ENCODE data around the gene ARMC10. TPM values are rescaled to one million over a fixed set of nuclear protein-coding genes. Genes with fewer than 3 reads are reported as not detected.

ARMC10 gene
- total and polyA plus RNA-seq, 9 of the 15 experiments (the other 6 are each of a cell fraction or from before 2014, with no cell fraction given) = 17.0 to 113 (median 72.6) TPM

DNA sequence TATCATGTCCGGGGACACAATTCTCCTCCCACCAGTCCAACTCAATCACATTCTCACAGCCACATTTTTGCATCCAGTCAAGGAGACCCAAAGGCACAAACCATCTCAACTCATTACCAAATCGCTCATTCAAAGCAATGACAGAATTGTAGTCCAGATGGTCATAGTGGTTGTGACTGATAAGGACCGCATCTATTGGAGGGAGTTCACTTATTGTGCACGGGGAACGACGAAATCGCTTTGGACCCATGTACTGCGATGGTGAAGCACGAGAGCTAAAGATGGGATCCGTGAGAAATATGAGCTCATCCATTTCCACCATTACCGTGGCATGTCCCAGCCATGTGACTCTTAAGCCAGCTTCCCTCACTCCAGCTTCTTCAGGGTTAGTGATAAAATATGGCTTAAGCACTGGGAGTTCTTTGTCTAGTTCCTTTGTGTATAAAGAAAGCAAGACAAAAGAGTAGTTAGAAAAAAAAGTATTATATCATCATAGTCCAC is 44.9 kb downstream of the ARMC10 start (continued):
- TF ChIP-seq ZNF311 (CRISPR knock-in tag; IDR thresholded peaks at IDR 0.05) = no peak
- no peak for TF ChIP-seq RFX5 (IDR thresholded peaks at IDR 0.05; ENCODE audit: low read depth, low read length)
- TF ChIP-seq, protein P1, sequence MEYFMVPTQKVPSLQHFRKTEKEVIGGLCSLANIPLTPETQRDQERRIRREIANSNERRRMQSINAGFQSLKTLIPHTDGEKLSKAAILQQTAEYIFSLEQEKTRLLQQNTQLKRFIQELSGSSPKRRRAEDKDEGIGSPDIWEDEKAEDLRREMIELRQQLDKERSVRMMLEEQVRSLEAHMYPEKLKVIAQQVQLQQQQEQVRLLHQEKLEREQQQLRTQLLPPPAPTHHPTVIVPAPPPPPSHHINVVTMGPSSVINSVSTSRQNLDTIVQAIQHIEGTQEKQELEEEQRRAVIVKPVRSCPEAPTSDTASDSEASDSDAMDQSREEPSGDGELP (CRISPR knock-in tag; IDR thresholded peaks at IDR 0.05; ENCODE audit: borderline replicate concordance) = peak; percentile 79
- no peak for TF ChIP-seq JUNB (CRISPR knock-in tag; conservative IDR thresholded peaks at IDR 0.05)
- TF ChIP-seq, protein P2, sequence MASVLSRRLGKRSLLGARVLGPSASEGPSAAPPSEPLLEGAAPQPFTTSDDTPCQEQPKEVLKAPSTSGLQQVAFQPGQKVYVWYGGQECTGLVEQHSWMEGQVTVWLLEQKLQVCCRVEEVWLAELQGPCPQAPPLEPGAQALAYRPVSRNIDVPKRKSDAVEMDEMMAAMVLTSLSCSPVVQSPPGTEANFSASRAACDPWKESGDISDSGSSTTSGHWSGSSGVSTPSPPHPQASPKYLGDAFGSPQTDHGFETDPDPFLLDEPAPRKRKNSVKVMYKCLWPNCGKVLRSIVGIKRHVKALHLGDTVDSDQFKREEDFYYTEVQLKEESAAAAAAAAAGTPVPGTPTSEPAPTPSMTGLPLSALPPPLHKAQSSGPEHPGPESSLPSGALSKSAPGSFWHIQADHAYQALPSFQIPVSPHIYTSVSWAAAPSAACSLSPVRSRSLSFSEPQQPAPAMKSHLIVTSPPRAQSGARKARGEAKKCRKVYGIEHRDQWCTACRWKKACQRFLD (CRISPR knock-in tag; IDR thresholded peaks at IDR 0.05) = peak; percentile 96
- TF ChIP-seq, protein P3, sequence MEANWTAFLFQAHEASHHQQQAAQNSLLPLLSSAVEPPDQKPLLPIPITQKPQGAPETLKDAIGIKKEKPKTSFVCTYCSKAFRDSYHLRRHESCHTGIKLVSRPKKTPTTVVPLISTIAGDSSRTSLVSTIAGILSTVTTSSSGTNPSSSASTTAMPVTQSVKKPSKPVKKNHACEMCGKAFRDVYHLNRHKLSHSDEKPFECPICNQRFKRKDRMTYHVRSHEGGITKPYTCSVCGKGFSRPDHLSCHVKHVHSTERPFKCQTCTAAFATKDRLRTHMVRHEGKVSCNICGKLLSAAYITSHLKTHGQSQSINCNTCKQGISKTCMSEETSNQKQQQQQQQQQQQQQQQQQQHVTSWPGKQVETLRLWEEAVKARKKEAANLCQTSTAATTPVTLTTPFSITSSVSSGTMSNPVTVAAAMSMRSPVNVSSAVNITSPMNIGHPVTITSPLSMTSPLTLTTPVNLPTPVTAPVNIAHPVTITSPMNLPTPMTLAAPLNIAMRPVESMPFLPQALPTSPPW (CRISPR knock-in tag; IDR thresholded peaks at IDR 0.05) = peak; percentile 61
- TF ChIP-seq ZSCAN32 (CRISPR knock-in tag; IDR thresholded peaks at IDR 0.05) = no peak
- TF ChIP-seq SRSF1 (IDR thresholded peaks at IDR 0.05; ENCODE audit: low read depth, low read length) = no peak
- TF ChIP-seq ELF2 (CRISPR knock-in tag; IDR thresholded peaks at IDR 0.05) = no peak
- peak; percentile 32 for TF ChIP-seq SMARCB1 (IDR thresholded peaks at IDR 0.05; ENCODE audit: insufficient read length, low read depth)
- TF ChIP-seq ZNF778 (CRISPR knock-in tag; IDR thresholded peaks at IDR 0.05) = no peak
- TF ChIP-seq GABPA (tag; conservative IDR thresholded peaks at IDR 0.05; ENCODE audit: low read depth) = 0 out of 2 replicates have a peak, but pooled peaks have one; percentile 19
- TF ChIP-seq, protein P4, sequence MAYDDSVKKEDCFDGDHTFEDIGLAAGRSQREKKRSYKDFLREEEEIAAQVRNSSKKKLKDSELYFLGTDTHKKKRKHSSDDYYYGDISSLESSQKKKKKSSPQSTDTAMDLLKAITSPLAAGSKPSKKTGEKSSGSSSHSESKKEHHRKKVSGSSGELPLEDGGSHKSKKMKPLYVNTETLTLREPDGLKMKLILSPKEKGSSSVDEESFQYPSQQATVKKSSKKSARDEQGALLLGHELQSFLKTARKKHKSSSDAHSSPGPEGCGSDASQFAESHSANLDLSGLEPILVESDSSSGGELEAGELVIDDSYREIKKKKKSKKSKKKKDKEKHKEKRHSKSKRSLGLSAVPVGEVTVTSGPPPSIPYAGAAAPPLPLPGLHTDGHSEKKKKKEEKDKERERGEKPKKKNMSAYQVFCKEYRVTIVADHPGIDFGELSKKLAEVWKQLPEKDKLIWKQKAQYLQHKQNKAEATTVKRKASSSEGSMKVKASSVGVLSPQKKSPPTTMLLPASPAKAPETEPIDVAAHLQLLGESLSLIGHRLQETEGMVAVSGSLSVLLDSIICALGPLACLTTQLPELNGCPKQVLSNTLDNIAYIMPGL (CRISPR knock-in tag; IDR thresholded peaks at IDR 0.05) = no peak
- TF ChIP-seq RBM15 (IDR thresholded peaks at IDR 0.05; ENCODE audit: insufficient read depth, low read length) = no peak
- no peak for TF ChIP-seq FOXJ3 (CRISPR knock-in tag; IDR thresholded peaks at IDR 0.05)
- peak; percentile 91 for TF ChIP-seq DMBX1 (CRISPR knock-in tag; IDR thresholded peaks at IDR 0.05; ENCODE audit: borderline replicate concordance)
- TF ChIP-seq GATA2 (CRISPR knock-in tag; IDR thresholded peaks at IDR 0.05) = peak; percentile 96
- TF ChIP-seq, protein P5, sequence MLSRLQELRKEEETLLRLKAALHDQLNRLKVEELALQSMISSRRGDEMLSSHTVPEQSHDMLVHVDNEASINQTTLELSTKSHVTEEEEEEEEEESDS (CRISPR knock-in tag; IDR thresholded peaks at IDR 0.05) = no peak
- TF ChIP-seq ZNF146 (CRISPR knock-in tag; IDR thresholded peaks at IDR 0.05; ENCODE audit: unreplicated experiment) = no peak
- peak; percentile 98 for TF ChIP-seq CCNT2 (IDR thresholded peaks at IDR 0.05; ENCODE audit: borderline replicate concordance, extremely low read depth, insufficient read length, low read depth, low read length)
- TF ChIP-seq ZKSCAN1 (IDR thresholded peaks at IDR 0.05; ENCODE audit: low read depth, low read length) = peak; percentile 71
- no peak for TF ChIP-seq ZFPM2 (CRISPR knock-in tag; IDR thresholded peaks at IDR 0.05)
- no peak; the same call in 1 of the 2 replicates for TF ChIP-seq TCF7L2 (IDR thresholded peaks at IDR 0.05; ENCODE audit: low read depth, low read length)

Data from K562 (cell line).